Stimulated activated CD8-positive, alpha-beta memory T cell treated with anti-CD3 and anti-CD28 coated beads, Interleukin-4, amount 100 ng/mL, for 48 hours (primary cell): Measurements from ENCODE around the gene GRB14.

Experiments used
- DNase-seq: peaks from one replicate; pipeline ENCODE4 v3.0.0-alpha.2; 2020

The GRB14 gene

GRCh38 chr2:164613321-164613982 lies 7.8 kb downstream of the GRB14 start:
- DNase-seq, result no peak

- DNase-seq, result no peak
Measured at GRCh38 chr2:164609790-164610189, 11.5 kb downstream of the GRB14 start.

- DNase-seq, result no peak
Measured at GRCh38 chr2:164606557-164606956, 14.7 kb downstream of the GRB14 start.

GRCh38 chr2:164605295-164605694 lies 16.0 kb downstream of the GRB14 start:
- DNase-seq, result no peak

- no peak for DNase-seq
Measured at GRCh38 chr2:164600763-164601162, 20.5 kb downstream of the GRB14 start.

GRCh38 chr2:164599954-164600589 lies 21.2 kb downstream of the GRB14 start:
- no peak for DNase-seq

GRCh38 chr2:164597983-164598382 lies 23.3 kb downstream of the GRB14 start:
- DNase-seq, result no peak

- no peak for DNase-seq
Measured at GRCh38 chr2:164595031-164595430, 26.3 kb downstream of the GRB14 start.

GRCh38 chr2:164593959-164594358 lies 27.3 kb downstream of the GRB14 start:
- no peak for DNase-seq

- DNase-seq, result no peak
Measured at GRCh38 chr2:164593541-164593940, 27.7 kb downstream of the GRB14 start.

GRCh38 chr2:164589522-164589921 lies 31.8 kb downstream of the GRB14 start:
- no peak for DNase-seq

GRCh38 chr2:164581050-164581449 lies 40.2 kb downstream of the GRB14 start:
- no peak for DNase-seq

GRCh38 chr2:164574931-164575330 lies 46.4 kb downstream of the GRB14 start:
- DNase-seq, result no peak

GRCh38 chr2:164570475-164570874 lies 50.8 kb downstream of the GRB14 start:
- DNase-seq, result no peak

- DNase-seq, result no peak
Measured at GRCh38 chr2:164569378-164569777, 51.9 kb downstream of the GRB14 start.

GRCh38 chr2:164568317-164568716 lies 53.0 kb downstream of the GRB14 start:
- DNase-seq, result no peak

GRCh38 chr2:164567335-164567989 lies 53.8 kb downstream of the GRB14 start:
- no peak for DNase-seq

GRCh38 chr2:164565359-164565758 lies 55.9 kb downstream of the GRB14 start:
- no peak for DNase-seq

- DNase-seq, result no peak
Measured at GRCh38 chr2:164562666-164563065, 58.6 kb downstream of the GRB14 start.

GRCh38 chr2:164561991-164562390 lies 59.3 kb downstream of the GRB14 start:
- no peak for DNase-seq

GRCh38 chr2:164561416-164561815 lies 59.9 kb downstream of the GRB14 start:
- no peak for DNase-seq

- no peak for DNase-seq
Measured at GRCh38 chr2:164560902-164561301, 60.4 kb downstream of the GRB14 start.

GRCh38 chr2:164560181-164560792 lies 61.0 kb downstream of the GRB14 start:
- DNase-seq, result no peak

- no peak for DNase-seq
Measured at GRCh38 chr2:164558450-164558849, 62.8 kb downstream of the GRB14 start.
